ENCODE data around the gene KLHDC1.

Gene KLHDC1

GRCh38 chr14:49783394-49784014 lies 90.6 kb downstream of the KLHDC1 start:
- Mint-ChIP-seq H3K36me3 (ENCODE audit: low read depth) (peaks cover 70% of the 10 kb centered on the region), H3K4me1 (ENCODE audit: low read depth) (no peaks in the 10 kb centered on the region), H3K4me3 (no peak overlapping the region), H3K27ac (no peak overlapping the region), H3K27me3 (ENCODE audit: low read depth) (no peaks in the 10 kb centered on the region), H3K9me3 (no peaks in the 10 kb centered on the region)
- DNase-seq (ENCODE audit: low spot score) = no peak

- Mint-ChIP-seq H3K36me3 (ENCODE audit: low read depth) (peaks cover 69% of the 10 kb centered on the region), H3K27me3 (ENCODE audit: low read depth) (no peaks in the 10 kb centered on the region), H3K9me3 (no peaks in the 10 kb centered on the region), H3K4me3 (no peak overlapping the region), H3K27ac (no peak overlapping the region), H3K4me1 (ENCODE audit: low read depth) (peaks cover 2% of the 10 kb centered on the region)
- no peak for DNase-seq (ENCODE audit: low spot score)
Measured at GRCh38 chr14:49786315-49786714, 93.4 kb downstream of the KLHDC1 start.

- DNase-seq (ENCODE audit: low spot score) = no peak
- Mint-ChIP-seq H3K27ac (no peak overlapping the region), H3K4me3 (no peak overlapping the region), H3K36me3 (ENCODE audit: low read depth) (peaks cover 59% of the 10 kb centered on the region), H3K27me3 (ENCODE audit: low read depth) (no peaks in the 10 kb centered on the region), H3K4me1 (ENCODE audit: low read depth) (peaks cover 4% of the 10 kb centered on the region), H3K9me3 (no peaks in the 10 kb centered on the region)
Measured at GRCh38 chr14:49792618-49793017, 99.7 kb downstream of the KLHDC1 start.

GRCh38 chr14:49796025-49796424 lies 103.1 kb downstream of the KLHDC1 start:
- H3K9me3 Mint-ChIP-seq = no peaks in the 10 kb centered on the region
- no peak overlapping the region for H3K27ac Mint-ChIP-seq
- no peak for DNase-seq (ENCODE audit: low spot score)
- no peak overlapping the region for H3K4me3 Mint-ChIP-seq
- no peaks in the 10 kb centered on the region for H3K27me3 Mint-ChIP-seq (ENCODE audit: low read depth)
- H3K36me3 Mint-ChIP-seq (ENCODE audit: low read depth) = peaks cover 64% of the 10 kb centered on the region
- peaks cover 1% of the 10 kb centered on the region for H3K4me1 Mint-ChIP-seq (ENCODE audit: low read depth)

Measured in T-helper 2 cell treated with Interferon-gamma antibody and Interleukin-4, amounts not matched to agents 5 μg/mL and 100 μg/mL, for 36 hours (primary cell).